GM15510 (cell line): ENCODE measurements around the gene SLAMF9.

Experiments used
- POLR2A ChIP-seq: IDR thresholded peaks from 3 replicates; pipeline ENCODE4 v1.6.1; 2011; ENCODE audit warnings: borderline replicate concordance; ENCODE audit not compliant: insufficient read length; ENCODE audit errors: extremely low read depth

SLAMF9 gene

GRCh38 chr1:159942632-159943277 lies 11.3 kb downstream of the SLAMF9 start:
- no peak for TF ChIP-seq POLR2A

- TF ChIP-seq POLR2A: no peak
These were observed 12.2 kb downstream of the SLAMF9 start for GRCh38 chr1:159941591-159942560.

GRCh38 chr1:159941141-159941540 lies 12.9 kb downstream of the SLAMF9 start:
- no peak for TF ChIP-seq POLR2A

GRCh38 chr1:159940006-159940620 lies 13.9 kb downstream of the SLAMF9 start:
- TF ChIP-seq POLR2A: no peak

GRCh38 chr1:159939678-159940002 lies 14.4 kb downstream of the SLAMF9 start:
- no peak for TF ChIP-seq POLR2A

- no peak for TF ChIP-seq POLR2A
These were observed 14.9 kb downstream of the SLAMF9 start for GRCh38 chr1:159938905-159939677.

- no peak for TF ChIP-seq POLR2A
These were observed 15.7 kb downstream of the SLAMF9 start for GRCh38 chr1:159938211-159938852.

- TF ChIP-seq POLR2A: no peak
These were observed 16.8 kb downstream of the SLAMF9 start for GRCh38 chr1:159937054-159937750.

GRCh38 chr1:159936273-159936904 lies 17.6 kb downstream of the SLAMF9 start:
- TF ChIP-seq POLR2A: no peak

GRCh38 chr1:159935719-159936272 lies 18.2 kb downstream of the SLAMF9 start:
- no peak for TF ChIP-seq POLR2A

- no peak for TF ChIP-seq POLR2A
These were observed 18.7 kb downstream of the SLAMF9 start for GRCh38 chr1:159935305-159935704.

- TF ChIP-seq POLR2A: no peak
These were observed 19.6 kb downstream of the SLAMF9 start for GRCh38 chr1:159934136-159935039.
